ENCODE data around the gene AMOTL1.

DNA sequence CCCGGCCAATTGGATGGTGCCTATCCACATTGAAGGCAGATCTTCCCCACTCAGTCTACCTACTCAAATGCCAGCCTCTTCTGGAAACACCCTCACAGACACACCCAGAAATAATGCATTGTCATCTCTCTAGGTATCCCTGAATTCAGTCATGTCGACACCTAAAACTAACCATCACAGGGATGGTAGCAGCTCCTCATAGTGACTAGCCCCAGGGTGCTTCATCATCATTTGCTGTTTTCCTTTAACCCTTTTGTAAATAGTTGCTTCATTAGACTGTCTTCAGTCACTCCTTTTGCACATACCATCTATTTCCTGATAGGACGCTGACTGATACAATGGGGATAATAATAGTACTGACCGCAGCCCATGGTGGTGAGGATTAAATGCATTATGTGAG, 18.8 kb upstream of the AMOTL1 start:
- TF ChIP-seq, protein P1, sequence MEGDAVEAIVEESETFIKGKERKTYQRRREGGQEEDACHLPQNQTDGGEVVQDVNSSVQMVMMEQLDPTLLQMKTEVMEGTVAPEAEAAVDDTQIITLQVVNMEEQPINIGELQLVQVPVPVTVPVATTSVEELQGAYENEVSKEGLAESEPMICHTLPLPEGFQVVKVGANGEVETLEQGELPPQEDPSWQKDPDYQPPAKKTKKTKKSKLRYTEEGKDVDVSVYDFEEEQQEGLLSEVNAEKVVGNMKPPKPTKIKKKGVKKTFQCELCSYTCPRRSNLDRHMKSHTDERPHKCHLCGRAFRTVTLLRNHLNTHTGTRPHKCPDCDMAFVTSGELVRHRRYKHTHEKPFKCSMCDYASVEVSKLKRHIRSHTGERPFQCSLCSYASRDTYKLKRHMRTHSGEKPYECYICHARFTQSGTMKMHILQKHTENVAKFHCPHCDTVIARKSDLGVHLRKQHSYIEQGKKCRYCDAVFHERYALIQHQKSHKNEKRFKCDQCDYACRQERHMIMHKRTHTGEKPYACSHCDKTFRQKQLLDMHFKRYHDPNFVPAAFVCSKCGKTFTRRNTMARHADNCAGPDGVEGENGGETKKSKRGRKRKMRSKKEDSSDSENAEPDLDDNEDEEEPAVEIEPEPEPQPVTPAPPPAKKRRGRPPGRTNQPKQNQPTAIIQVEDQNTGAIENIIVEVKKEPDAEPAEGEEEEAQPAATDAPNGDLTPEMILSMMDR (optimal IDR thresholded peaks at IDR 0.05 in 1 of 3, IDR thresholded peaks at IDR 0.05 in 1 of 3, conservative IDR thresholded peaks at IDR 0.05 in 1 of 3; ENCODE audit: extremely low read depth in 1 of 3, insufficient read depth in 2 of 3, low read length in 3 of 3) = no peak
- TF ChIP-seq EZH2 (IDR thresholded peaks at IDR 0.05; ENCODE audit: low read length) = no peak

Data from keratinocyte (primary cell).